H9 (cell line): Measurements from ENCODE around the gene PACS1. TPM values are rescaled to one million over a fixed set of nuclear protein-coding genes. Genes with fewer than 3 reads are reported as not detected.

Experiments
- DNase-seq: peaks from one replicate; pipeline ENCODE4 v3.0.0-alpha.2; 2017
- H2AFZ ChIP-seq: one replicate; pipeline ENCODE4 v1.6.1; 2013; ENCODE audit warnings: mild to moderate bottlenecking, low read length, control low read depth, moderate library complexity
- H2AK5ac ChIP-seq: 2 replicates; pipeline ENCODE4 v1.6.1; 2013; ENCODE audit warnings: low read length, control low read depth, mixed read lengths; ENCODE audit not compliant: insufficient read length
- H2BK120ac ChIP-seq: one replicate; pipeline ENCODE4 v1.6.1; 2013; ENCODE audit warnings: low read depth, mild to moderate bottlenecking, low read length, control low read depth, inconsistent platforms; ENCODE audit not compliant: poor library complexity, severe bottlenecking
- H2BK12ac ChIP-seq: 2 replicates; pipeline ENCODE4 v1.6.1; 2013; ENCODE audit warnings: low read length, control low read depth, mixed read lengths, low read depth; ENCODE audit not compliant: insufficient read length
- H2BK15ac ChIP-seq: 2 replicates; pipeline ENCODE4 v1.6.1; 2013; ENCODE audit warnings: low read depth, low read length, control low read depth
- H2BK20ac ChIP-seq: one replicate; pipeline ENCODE4 v1.6.1; 2013; ENCODE audit warnings: low read depth, mild to moderate bottlenecking, low read length, control low read depth, inconsistent platforms; ENCODE audit not compliant: poor library complexity, severe bottlenecking
- H2BK5ac ChIP-seq: 2 replicates; pipeline ENCODE4 v1.6.1; 2013; ENCODE audit warnings: low read length, control low read depth, mixed read lengths; ENCODE audit not compliant: insufficient read length
- H3K14ac ChIP-seq: 2 replicates; pipeline ENCODE4 v1.6.1; 2013; ENCODE audit warnings: low read length, control low read depth; ENCODE audit not compliant: insufficient read depth
- H3K18ac ChIP-seq: 2 replicates; pipeline ENCODE4 v1.6.1; 2013; ENCODE audit warnings: low read depth, mild to moderate bottlenecking, mixed read lengths, low read length, control low read depth; ENCODE audit not compliant: insufficient read length
- H3K23ac ChIP-seq: 2 replicates; pipeline ENCODE4 v1.6.1; 2013; ENCODE audit warnings: low read length, control low read depth, mixed read lengths, low read depth; ENCODE audit not compliant: insufficient read length
- H3K23me2 ChIP-seq: 2 replicates; pipeline ENCODE4 v1.6.1; 2013; ENCODE audit warnings: low read depth, mild to moderate bottlenecking, mixed read lengths, low read length, control low read depth; ENCODE audit not compliant: insufficient read length, poor library complexity, severe bottlenecking
- H3K27ac ChIP-seq: 2 replicates; pipeline ENCODE4 v1.5.1; 2013; ENCODE audit warnings: low read length, control low read depth, mixed read lengths, low read depth; ENCODE audit not compliant: insufficient read length
- H3K27me3 ChIP-seq: 2 replicates; pipeline ENCODE4 v1.6.1; 2013; ENCODE audit warnings: low read length, control low read depth, inconsistent platforms; ENCODE audit not compliant: insufficient read depth
- H3K4ac ChIP-seq: 2 replicates; pipeline ENCODE4 v1.6.1; 2013; ENCODE audit warnings: low read depth, mild to moderate bottlenecking, control low read depth, inconsistent platforms, low read length, moderate library complexity
- H3K4me1 ChIP-seq: 2 replicates; pipeline ENCODE4 v1.6.1; 2013; ENCODE audit warnings: low read length, control low read depth, inconsistent platforms; ENCODE audit not compliant: insufficient read depth
- H3K4me2 ChIP-seq: 2 replicates; pipeline ENCODE4 v1.6.1; 2013; ENCODE audit warnings: low read length, control low read depth, mixed read lengths; ENCODE audit not compliant: insufficient read length, insufficient read depth
- H3K56ac ChIP-seq: 2 replicates; pipeline ENCODE4 v1.6.1; 2013; ENCODE audit warnings: low read depth, mild to moderate bottlenecking, mixed read lengths, low read length, control low read depth; ENCODE audit not compliant: insufficient read length
- H3K79me1 ChIP-seq: 2 replicates; pipeline ENCODE4 v1.6.1; 2013; ENCODE audit warnings: low read depth, mild to moderate bottlenecking, moderate library complexity, low read length, control low read depth, inconsistent platforms; ENCODE audit not compliant: insufficient read depth, poor library complexity, severe bottlenecking
- H3K79me2 ChIP-seq: 2 replicates; pipeline ENCODE4 v1.6.1; 2013; ENCODE audit warnings: low read length, control low read depth, inconsistent platforms; ENCODE audit not compliant: insufficient read depth
- H3K9ac ChIP-seq: 2 replicates; pipeline ENCODE4 v1.6.1; 2013; ENCODE audit warnings: low read length, control low read depth, mixed read lengths; ENCODE audit not compliant: insufficient read length; ENCODE audit errors: extremely low read depth
- H3K9me3 ChIP-seq: one replicate; pipeline ENCODE4 v1.6.1; 2013; ENCODE audit warnings: low read depth, low read length, inconsistent platforms; ENCODE audit not compliant: control insufficient read depth
- H3T11ph ChIP-seq: one replicate; pipeline ENCODE4 v1.6.1; 2013; ENCODE audit warnings: mild to moderate bottlenecking, low read length, control low read depth, inconsistent platforms
- H4K20me1 ChIP-seq: one replicate; pipeline ENCODE4 v1.6.1; 2013; ENCODE audit not compliant: control insufficient read depth, insufficient read length, insufficient read depth
- H4K5ac ChIP-seq: 2 replicates; pipeline ENCODE4 v1.6.1; 2013; ENCODE audit warnings: low read depth, mild to moderate bottlenecking, mixed read lengths, low read length, control low read depth; ENCODE audit not compliant: insufficient read length
- H4K8ac ChIP-seq: replicated peaks from 2 replicates; pipeline ENCODE4 v1.6.1; 2013; ENCODE audit warnings: low read length, control low read depth, mixed read lengths, low read depth; ENCODE audit not compliant: insufficient read length
- H4K91ac ChIP-seq: 2 replicates; pipeline ENCODE4 v1.6.1; 2013; ENCODE audit warnings: low read depth, mild to moderate bottlenecking, moderate library complexity, mixed read lengths, low read length, control low read depth; ENCODE audit not compliant: insufficient read length
- H3K27ac Mint-ChIP-seq, 3 experiments: 2 replicates in 2 of 3; 3 replicates in 1 of 3; pipeline ENCODE4 v1.8.0; 2020 to 2021; ENCODE audit warnings: mixed read lengths in 3 of 3, mild to moderate bottlenecking in 1 of 3, moderate library complexity in 1 of 3
- H3K27me3 Mint-ChIP-seq: 2 replicates; pipeline ENCODE4 v1.8.0; 2021; ENCODE audit warnings: low read depth, mild to moderate bottlenecking, moderate library complexity, mixed read lengths
- H3K36me3 Mint-ChIP-seq, 3 experiments: 2 replicates in 2 of 3; 3 replicates in 1 of 3; pipeline ENCODE4 v1.8.0; 2020 to 2021; ENCODE audit warnings: low read depth in 3 of 3, mixed read lengths in 3 of 3; ENCODE audit not compliant: insufficient read depth in 1 of 3
- H3K4me1 Mint-ChIP-seq, 2 experiments: 2 replicates each; pipeline ENCODE4 v1.8.0; 2020; ENCODE audit warnings: mixed read lengths in 2 of 2
- H3K4me3 Mint-ChIP-seq, 2 experiments: 2 replicates in 1 of 2; 3 replicates in 1 of 2; pipeline ENCODE4 v1.8.0; 2020 to 2021; ENCODE audit warnings: mild to moderate bottlenecking in 2 of 2, mixed read lengths in 2 of 2, moderate library complexity in 1 of 2
- H3K9me3 Mint-ChIP-seq, 2 experiments: 2 replicates in 1 of 2; 3 replicates in 1 of 2; pipeline ENCODE4 v1.8.0; 2020; ENCODE audit warnings: mild to moderate bottlenecking in 2 of 2, mixed read lengths in 2 of 2, moderate library complexity in 1 of 2
- CTCF ChIP-seq: fragments of 200-600 bp; sonication (generic); conservative IDR thresholded peaks from 3 replicates; pipeline ENCODE4 v1.8.0; 2021; ENCODE audit warnings: antibody characterized with exemption, mild to moderate bottlenecking
- WGBS: extraction: QIAGEN DNeasy Blood & Tissue Kit; methylation state at CpG from one replicate; pipeline ENCODE4 v1.1.7; 2013; ENCODE audit warnings: missing lambda C conversion rate, low lambda C conversion rate, mixed read lengths; ENCODE audit not compliant: insufficient read length; ENCODE audit errors: extremely low coverage; 5-methylcytosine and 5-hydroxymethylcytosine counted together
- total RNA-seq: library from RNA; stranded (reverse); gene quantifications from 2 replicates; pipeline ENCODE4 v1.2.1, GENCODE V29; 2021

PACS1 gene
- total RNA-seq, 1 experiment from 2014 or later = 35.5 TPM

DNA sequence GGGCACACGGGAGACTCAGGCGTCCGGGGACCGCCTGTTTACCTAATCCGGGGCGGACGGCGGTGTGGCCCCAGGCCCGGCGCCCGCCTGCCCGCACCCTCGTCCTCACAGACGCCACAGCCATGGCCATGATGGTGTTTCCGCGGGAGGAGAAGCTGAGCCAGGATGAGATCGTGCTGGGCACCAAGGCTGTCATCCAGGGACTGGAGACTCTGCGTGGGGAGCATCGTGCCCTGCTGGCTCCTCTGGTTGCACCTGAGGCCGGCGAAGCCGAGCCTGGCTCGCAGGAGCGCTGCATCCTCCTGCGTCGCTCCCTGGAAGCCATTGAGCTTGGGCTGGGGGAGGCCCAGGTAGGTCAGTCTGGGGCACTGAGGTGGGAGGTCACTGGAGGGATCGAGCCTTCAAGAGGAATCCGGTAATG, 188.4 kb downstream of the PACS1 start:
- H2BK15ac ChIP-seq = no peak overlapping the region

More for the DNA sequence above, 188.4 kb downstream of the PACS1 start:
- Histone ChIP-seq H3K27ac (no peak overlapping the region), H2AK5ac (no peak overlapping the region), H3K14ac (peak overlapping the region; percentile 16; the same call in 1 of the 2 replicates), H3K27me3 (no peaks in the 10 kb centered on the region), H3K18ac (no peak overlapping the region), H2AFZ (no peak overlapping the region), H3K79me2 (no peaks in the 10 kb centered on the region), H2BK12ac (no peak overlapping the region), H3K4ac (no peak overlapping the region), H3K79me1 (no peaks in the 10 kb centered on the region), H2BK5ac (no peak overlapping the region), H3K4me1 (no peaks in the 10 kb centered on the region), H4K20me1 (no peaks in the 10 kb centered on the region), H3K4me2 (peak overlapping the region; percentile 90), H4K5ac (no peak overlapping the region), H3K23me2 (peaks cover 8% of the 10 kb centered on the region), H2BK120ac (no peak overlapping the region), H3T11ph (no peak overlapping the region), H3K23ac (no peak overlapping the region), H4K91ac (no peak overlapping the region), H3K9ac (peak overlapping the region; percentile 55), H3K56ac (no peak overlapping the region), H2BK20ac (no peak overlapping the region), H3K9me3 (no peaks in the 10 kb centered on the region), H4K8ac (no peak overlapping the region)
- peaks cover 13 to 46% (median 46%) of the 10 kb centered on the region in 3 experiments for H3K36me3 Mint-ChIP-seq
- H3K27me3 Mint-ChIP-seq = peaks cover 3% of the 10 kb centered on the region; the same call in 1 of the 2 replicates
- no CpG with 5 or more reads among the region's 28 CpGs for WGBS
- peak overlapping the region; percentile 84 to 94 for H3K4me3 Mint-ChIP-seq
- peaks cover 18 to 19% of the 10 kb centered on the region in 2 experiments for H3K4me1 Mint-ChIP-seq
- peaks cover 0 to 2% of the 10 kb centered on the region in 2 experiments; a peak in 1 of 5 replicates for H3K9me3 Mint-ChIP-seq
- peak overlapping the region in 1 of 3 experiments; percentile 68; a peak in 1 of 7 replicates for H3K27ac Mint-ChIP-seq
- TF ChIP-seq CTCF = no peak; the same call in 2 of the 3 replicates
- DNase-seq = no peak
